Right atrium auricular region (tissue), 2 donors: Measurements from ENCODE around the gene ZNF607. TPM values are rescaled to one million over a fixed set of nuclear protein-coding genes. Genes with fewer than 3 reads are reported as not detected.

Experiments used
- DNase-seq: peaks from one replicate; pipeline ENCODE4 v3.0.0-alpha.2; 2019; ENCODE audit warnings: low spot score
- H3K27ac ChIP-seq, 2 donors: fragments of 200-600 bp; sonication (generic); 1 replicate in 1 of 2; 2 replicates in 1 of 2; pipeline ENCODE4 v1.5.1; 2016 to 2019
- H3K27me3 ChIP-seq, 2 donors: fragments of 200-600 bp; sonication (generic); one replicate each; pipeline versions ENCODE4 v1.5.1 to v1.6.0; 2017 to 2019
- H3K36me3 ChIP-seq: fragments of 200-600 bp; sonication (generic); one replicate; pipeline ENCODE4 v1.5.1; 2016
- H3K4me1 ChIP-seq, 2 donors: fragments of 200-600 bp; sonication (generic); one replicate each; pipeline versions ENCODE4 v1.5.1 to v1.6.0; 2017 to 2019
- H3K4me3 ChIP-seq, 2 donors: fragments of 200-600 bp; sonication (generic); 1 replicate in 1 of 2; 2 replicates in 1 of 2; pipeline ENCODE4 v1.5.1; 2017 to 2019; ENCODE audit warnings: mild to moderate bottlenecking in 1 of 2, moderate library complexity in 1 of 2
- H3K9me3 ChIP-seq, 2 donors: fragments of 200-600 bp; sonication (generic); one replicate each; pipeline ENCODE4 v1.5.1; 2019
- total RNA-seq, 2 donors: library from RNA; depleted of rRNA; stranded (reverse); fragments of >200 nt; gene quantifications; one replicate each; pipeline ENCODE4 v1.1.0, GENCODE V29; 2016
- TF ChIP-seq, protein P1 (sequence below), 2 donors: fragments of 200-600 bp; sonication (generic); IDR thresholded peaks; one replicate each; pipeline ENCODE4 v1.5.1; 2019; ENCODE audit warnings: antibody characterized with exemption in 2 of 2

ZNF607 gene
- total RNA-seq, 2 donors from 2014 or later: 2.0 to 3.7 TPM

- no peaks in the 10 kb centered on the region for H3K9me3 ChIP-seq
- H3K27me3 ChIP-seq: no peaks in the 10 kb centered on the region
- no peaks in the 10 kb centered on the region for H3K36me3 ChIP-seq
- peak overlapping the region in 1 of 2 donors; percentile 81 for H3K27ac ChIP-seq
- TF ChIP-seq, protein P1, sequence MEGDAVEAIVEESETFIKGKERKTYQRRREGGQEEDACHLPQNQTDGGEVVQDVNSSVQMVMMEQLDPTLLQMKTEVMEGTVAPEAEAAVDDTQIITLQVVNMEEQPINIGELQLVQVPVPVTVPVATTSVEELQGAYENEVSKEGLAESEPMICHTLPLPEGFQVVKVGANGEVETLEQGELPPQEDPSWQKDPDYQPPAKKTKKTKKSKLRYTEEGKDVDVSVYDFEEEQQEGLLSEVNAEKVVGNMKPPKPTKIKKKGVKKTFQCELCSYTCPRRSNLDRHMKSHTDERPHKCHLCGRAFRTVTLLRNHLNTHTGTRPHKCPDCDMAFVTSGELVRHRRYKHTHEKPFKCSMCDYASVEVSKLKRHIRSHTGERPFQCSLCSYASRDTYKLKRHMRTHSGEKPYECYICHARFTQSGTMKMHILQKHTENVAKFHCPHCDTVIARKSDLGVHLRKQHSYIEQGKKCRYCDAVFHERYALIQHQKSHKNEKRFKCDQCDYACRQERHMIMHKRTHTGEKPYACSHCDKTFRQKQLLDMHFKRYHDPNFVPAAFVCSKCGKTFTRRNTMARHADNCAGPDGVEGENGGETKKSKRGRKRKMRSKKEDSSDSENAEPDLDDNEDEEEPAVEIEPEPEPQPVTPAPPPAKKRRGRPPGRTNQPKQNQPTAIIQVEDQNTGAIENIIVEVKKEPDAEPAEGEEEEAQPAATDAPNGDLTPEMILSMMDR (IDR thresholded peaks at IDR 0.05): no peak
- no peak for DNase-seq
- peak overlapping the region; percentile 79 to 85 for H3K4me3 ChIP-seq
- peaks cover 0 to 13% of the 10 kb centered on the region in 2 donors for H3K4me1 ChIP-seq
Measured at GRCh38 chr19:37718304-37718703, 1.3 kb downstream of the ZNF607 start.

- DNase-seq: no peak
- Histone ChIP-seq H3K27ac (no peak overlapping the region), H3K9me3 (no peaks in the 10 kb centered on the region), H3K4me3 (no peak overlapping the region), H3K27me3 (no peaks in the 10 kb centered on the region), H3K4me1 (peaks cover 0 to 13% of the 10 kb centered on the region in 2 donors), H3K36me3 (peaks cover 4% of the 10 kb centered on the region)
- TF ChIP-seq, protein P1 (IDR thresholded peaks at IDR 0.05): no peak
Measured at GRCh38 chr19:37716140-37716539, 3.4 kb downstream of the ZNF607 start.

DNA sequence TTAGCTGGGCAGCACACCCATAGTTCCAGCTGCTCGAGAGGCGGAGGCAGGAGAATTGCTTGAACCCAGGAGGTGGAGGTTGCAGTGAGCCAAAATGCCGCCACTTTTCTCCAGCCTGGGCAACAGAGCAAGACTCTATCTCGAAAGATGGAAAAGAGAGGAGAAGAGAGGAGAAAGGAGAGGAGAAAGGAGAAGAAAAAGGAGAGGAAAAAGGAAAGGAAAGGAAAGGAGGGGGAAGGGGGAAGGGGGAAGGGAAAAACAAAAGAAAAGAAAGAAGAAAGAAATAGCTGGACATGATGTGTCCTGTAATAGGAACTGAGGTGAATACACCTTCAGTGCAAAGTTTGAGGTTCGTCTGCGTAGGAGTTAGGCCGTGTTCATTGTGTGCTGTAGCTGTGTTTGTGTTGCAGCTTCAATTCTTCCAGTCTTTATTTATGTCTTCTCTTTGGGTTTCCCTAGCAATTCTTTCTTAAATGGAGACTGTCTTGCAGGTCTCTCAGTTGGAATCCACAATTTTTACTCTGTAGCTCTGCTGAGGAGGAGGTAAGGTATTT, 13.4 kb downstream of the ZNF607 start:
- TF ChIP-seq, protein P1 (IDR thresholded peaks at IDR 0.05): no peak
- no peak overlapping the region for H3K4me3 ChIP-seq
- no peaks in the 10 kb centered on the region for H3K4me1 ChIP-seq
- peaks cover 43% of the 10 kb centered on the region for H3K36me3 ChIP-seq
- no peaks in the 10 kb centered on the region for H3K27me3 ChIP-seq
- no peak overlapping the region for H3K27ac ChIP-seq
- no peaks in the 10 kb centered on the region for H3K9me3 ChIP-seq
- no peak for DNase-seq

- no peak for DNase-seq
- TF ChIP-seq, protein P1 (IDR thresholded peaks at IDR 0.05): no peak
- Histone ChIP-seq H3K4me1 (no peaks in the 10 kb centered on the region), H3K36me3 (peaks cover 30% of the 10 kb centered on the region), H3K27me3 (no peaks in the 10 kb centered on the region), H3K4me3 (no peak overlapping the region), H3K9me3 (no peaks in the 10 kb centered on the region), H3K27ac (no peak overlapping the region)
Measured at GRCh38 chr19:37699057-37699456, 20.5 kb downstream of the ZNF607 start.

DNA sequence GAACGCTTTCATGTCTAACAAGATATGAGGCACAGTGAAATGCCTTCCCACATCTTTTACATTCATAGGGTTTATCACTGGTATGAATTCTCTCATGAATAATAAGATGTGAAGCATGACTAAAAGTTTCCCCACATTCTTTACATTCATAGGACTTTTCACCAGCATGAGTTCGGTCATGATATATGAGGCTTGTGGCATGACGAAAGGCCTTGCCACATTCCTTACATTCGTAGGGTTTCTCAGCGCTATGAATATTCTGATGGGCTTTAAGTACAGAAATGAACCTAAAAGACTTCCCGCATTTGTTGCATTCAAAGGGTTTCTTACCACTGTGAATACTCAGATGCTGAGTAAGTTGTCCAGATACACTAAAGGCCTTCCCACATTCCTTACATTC, 21.3 kb downstream of the ZNF607 start:
- Histone ChIP-seq H3K36me3 (peaks cover 30% of the 10 kb centered on the region), H3K27ac (no peak overlapping the region), H3K9me3 (no peaks in the 10 kb centered on the region), H3K27me3 (no peaks in the 10 kb centered on the region), H3K4me1 (no peaks in the 10 kb centered on the region), H3K4me3 (no peak overlapping the region)
- no peak for DNase-seq
- TF ChIP-seq, protein P1 (IDR thresholded peaks at IDR 0.05): no peak
